Tibial nerve (tissue), 4 donors: ENCODE data around the gene GAPDHS. TPM values are rescaled to one million over a fixed set of nuclear protein-coding genes. Genes with fewer than 3 reads are reported as not detected.

Experiments
- DNase-seq, 2 donors: peaks; one replicate each; pipeline ENCODE4 v3.0.0-alpha.2; 2019; ENCODE audit warnings: low spot score in 2 of 2
- H3K27ac ChIP-seq, 4 donors: fragments of 200-600 bp; sonication (generic) in 3 of 4; one replicate each; pipeline ENCODE4 v1.5.1; 2017 to 2019; ENCODE audit warnings: mild to moderate bottlenecking in 1 of 4
- H3K27me3 ChIP-seq, 2 donors: fragments of 200-600 bp; sonication (generic) in 1 of 2; one replicate each; pipeline versions ENCODE4 v1.5.1 to v1.6.0; 2017 to 2019
- H3K36me3 ChIP-seq, 3 donors: fragments of 200-600 bp; sonication (generic); one replicate each; pipeline ENCODE4 v1.5.1; 2018 to 2019
- H3K4me1 ChIP-seq, 4 donors: fragments of 200-600 bp; sonication (generic) in 3 of 4; one replicate each; pipeline ENCODE4 v1.5.1; 2017 to 2019
- H3K4me3 ChIP-seq, 4 donors: fragments of 200-600 bp; sonication (generic) in 3 of 4; one replicate each; pipeline ENCODE4 v1.5.1; 2017 to 2019; ENCODE audit warnings: mild to moderate bottlenecking in 1 of 4, moderate library complexity in 1 of 4
- H3K9me3 ChIP-seq, 4 donors: fragments of 200-600 bp; sonication (generic) in 3 of 4; one replicate each; pipeline ENCODE4 v1.5.1; 2017 to 2019
- EP300 ChIP-seq, 2 donors: sonication (generic); formaldehyde crosslinking; IDR thresholded peaks; one replicate each; pipeline ENCODE4 v1.6.1; 2017; ENCODE audit warnings: antibody characterized with exemption in 2 of 2, mild to moderate bottlenecking in 1 of 2
- POLR2A ChIP-seq, 2 donors: fragments of 450-650 bp; IDR thresholded peaks; one replicate each; pipeline ENCODE4 v1.6.1; 2017; ENCODE audit warnings: antibody characterized with exemption in 2 of 2, mild to moderate bottlenecking in 2 of 2, moderate library complexity in 2 of 2
- WGBS, 2 donors: methylation state at CpG; one replicate each; pipeline ENCODE4 v1.1.5; 2018; 5-methylcytosine and 5-hydroxymethylcytosine counted together
- total RNA-seq, 4 donors: library from RNA; depleted of rRNA; stranded (reverse); fragments of >200 nt; gene quantifications; one replicate each; pipeline ENCODE4 v1.1.0, GENCODE V29; 2016
- TF ChIP-seq, protein P1 (sequence below), 5 experiments: fragments of 200-600 bp in 3 of 5; fragments of 450-650 bp in 2 of 5; sonication (generic) in 3 of 5; IDR thresholded peaks; one replicate each; pipeline ENCODE4 v1.5.1; 2016 to 2019; ENCODE audit warnings: antibody characterized with exemption in 5 of 5, mild to moderate bottlenecking in 3 of 5, moderate library complexity in 2 of 5

The GAPDHS gene
- total RNA-seq, 4 donors from 2014 or later: not detected

DNA sequence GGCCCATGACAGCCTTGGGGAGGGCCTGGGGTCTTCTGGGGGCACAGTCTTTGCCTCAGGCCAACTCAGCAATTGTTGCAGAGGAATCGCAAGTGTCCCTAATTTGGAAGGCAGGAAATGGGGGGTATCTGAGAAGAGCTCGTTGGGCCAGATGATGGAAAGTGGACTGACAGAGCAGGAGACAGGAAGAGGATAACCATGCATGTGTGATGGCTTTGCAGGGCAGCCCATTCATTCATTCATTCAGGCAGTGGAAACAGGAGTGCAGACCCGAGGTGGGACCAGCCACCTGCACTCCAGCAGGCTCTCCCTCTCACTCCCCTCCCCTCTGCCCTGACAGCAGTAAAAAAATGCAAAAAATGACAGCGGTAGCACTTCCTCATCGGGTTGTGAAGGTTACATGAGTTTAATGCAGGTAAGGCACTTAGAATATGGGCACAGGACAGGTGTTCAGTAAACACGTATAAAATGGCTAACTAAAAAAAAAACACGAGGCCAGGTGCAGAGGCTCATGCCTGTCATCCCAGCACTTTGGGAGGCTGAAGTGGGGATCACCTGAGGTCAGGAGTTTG lies 7.2 kb downstream of the GAPDHS start:
- 70 to 73% methylated on average over 7 of the region's 7 CpGs for WGBS, 2 donors
- Histone ChIP-seq H3K27me3 (peaks cover 0 to under 1% of the 10 kb centered on the region in 2 donors), H3K4me1 (peaks cover 0 to 15% (median 7%) of the 10 kb centered on the region in 4 donors), H3K4me3 (no peak overlapping the region), H3K36me3 (peaks cover 0 to 23% (median 0%) of the 10 kb centered on the region in 3 donors), H3K9me3 (no peaks in the 10 kb centered on the region), H3K27ac (no peak overlapping the region)
- no peak for DNase-seq
- TF ChIP-seq, protein P1, sequence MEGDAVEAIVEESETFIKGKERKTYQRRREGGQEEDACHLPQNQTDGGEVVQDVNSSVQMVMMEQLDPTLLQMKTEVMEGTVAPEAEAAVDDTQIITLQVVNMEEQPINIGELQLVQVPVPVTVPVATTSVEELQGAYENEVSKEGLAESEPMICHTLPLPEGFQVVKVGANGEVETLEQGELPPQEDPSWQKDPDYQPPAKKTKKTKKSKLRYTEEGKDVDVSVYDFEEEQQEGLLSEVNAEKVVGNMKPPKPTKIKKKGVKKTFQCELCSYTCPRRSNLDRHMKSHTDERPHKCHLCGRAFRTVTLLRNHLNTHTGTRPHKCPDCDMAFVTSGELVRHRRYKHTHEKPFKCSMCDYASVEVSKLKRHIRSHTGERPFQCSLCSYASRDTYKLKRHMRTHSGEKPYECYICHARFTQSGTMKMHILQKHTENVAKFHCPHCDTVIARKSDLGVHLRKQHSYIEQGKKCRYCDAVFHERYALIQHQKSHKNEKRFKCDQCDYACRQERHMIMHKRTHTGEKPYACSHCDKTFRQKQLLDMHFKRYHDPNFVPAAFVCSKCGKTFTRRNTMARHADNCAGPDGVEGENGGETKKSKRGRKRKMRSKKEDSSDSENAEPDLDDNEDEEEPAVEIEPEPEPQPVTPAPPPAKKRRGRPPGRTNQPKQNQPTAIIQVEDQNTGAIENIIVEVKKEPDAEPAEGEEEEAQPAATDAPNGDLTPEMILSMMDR (IDR thresholded peaks at IDR 0.05): no peak
- TF ChIP-seq EP300 (IDR thresholded peaks at IDR 0.05) (no peak), POLR2A (IDR thresholded peaks at IDR 0.05) (no peak)

DNA sequence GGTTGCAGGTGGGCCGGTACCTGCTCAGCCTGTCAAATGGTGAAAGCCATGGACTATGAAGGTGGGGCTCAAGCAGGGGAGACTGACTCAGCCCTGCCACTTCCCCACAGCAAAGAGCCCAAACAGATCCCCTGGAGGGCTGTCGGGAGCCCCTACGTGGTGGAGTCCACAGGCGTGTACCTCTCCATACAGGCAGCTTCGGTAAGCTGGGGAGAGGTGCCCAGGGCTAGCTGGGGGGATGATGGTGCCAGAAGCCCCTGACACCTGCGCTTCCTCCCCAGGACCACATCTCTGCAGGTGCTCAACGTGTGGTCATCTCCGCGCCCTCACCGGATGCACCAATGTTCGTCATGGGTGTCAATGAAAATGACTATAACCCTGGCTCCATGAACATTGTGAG lies 9.0 kb downstream of the GAPDHS start:
- peaks cover 0 to 30% (median 15%) of the 10 kb centered on the region in 4 donors for H3K4me1 ChIP-seq
- no peak for DNase-seq
- no peak overlapping the region for H3K4me3 ChIP-seq
- peaks cover 0 to 30% (median 0%) of the 10 kb centered on the region in 3 donors for H3K36me3 ChIP-seq
- no peaks in the 10 kb centered on the region for H3K27me3 ChIP-seq
- no peak overlapping the region for H3K27ac ChIP-seq
- 89 to 92% methylated on average over 10 to 11 of the region's 11 CpGs for WGBS, 2 donors
- TF ChIP-seq EP300 (IDR thresholded peaks at IDR 0.05) (no peak), POLR2A (IDR thresholded peaks at IDR 0.05) (no peak)
- TF ChIP-seq, protein P1 (IDR thresholded peaks at IDR 0.05): no peak
- no peaks in the 10 kb centered on the region for H3K9me3 ChIP-seq

DNA sequence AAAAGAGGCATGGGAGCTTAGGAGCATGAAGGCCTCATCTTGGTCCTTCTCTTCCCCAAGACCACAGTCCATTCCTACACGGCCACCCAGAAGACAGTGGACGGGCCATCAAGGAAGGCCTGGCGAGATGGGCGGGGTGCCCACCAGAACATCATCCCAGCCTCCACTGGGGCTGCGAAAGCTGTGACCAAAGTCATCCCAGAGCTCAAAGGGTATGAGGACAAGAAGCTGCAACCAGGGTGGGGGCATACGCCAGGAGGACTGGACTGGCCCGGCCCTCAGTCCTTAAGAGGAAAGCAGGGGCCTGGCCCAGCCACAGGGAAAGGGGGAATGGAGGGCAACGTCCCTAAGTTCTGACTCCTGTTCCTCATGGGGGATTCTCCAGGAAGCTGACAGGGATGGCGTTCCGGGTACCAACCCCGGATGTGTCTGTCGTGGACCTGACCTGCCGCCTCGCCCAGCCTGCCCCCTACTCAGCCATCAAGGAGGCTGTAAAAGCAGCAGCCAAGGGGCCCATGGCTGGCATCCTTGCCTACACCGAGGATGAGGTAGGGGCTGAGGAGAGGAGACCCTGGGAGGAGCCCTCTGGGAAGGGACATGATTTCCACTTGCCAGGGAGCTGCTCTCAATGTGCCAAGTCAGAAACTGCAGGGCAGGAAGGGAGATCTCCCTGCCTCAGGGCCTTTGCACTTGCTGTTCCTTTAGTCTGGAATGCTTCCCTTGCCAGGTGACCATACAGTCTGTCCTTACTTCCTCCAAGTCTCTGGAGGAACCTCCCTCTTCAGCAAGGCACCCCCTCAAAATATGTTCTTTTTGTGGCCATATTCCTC lies 10.2 kb downstream of the GAPDHS start:
- TF ChIP-seq POLR2A (IDR thresholded peaks at IDR 0.05): no peak
- no peak for TF ChIP-seq EP300 (IDR thresholded peaks at IDR 0.05)
- TF ChIP-seq, protein P1 (IDR thresholded peaks at IDR 0.05): no peak
- no peak for DNase-seq
- H3K27me3 ChIP-seq: no peaks in the 10 kb centered on the region
- no peak overlapping the region for H3K27ac ChIP-seq
- no peak overlapping the region for H3K4me3 ChIP-seq
- peaks cover 0 to 42% (median 0%) of the 10 kb centered on the region in 3 donors for H3K36me3 ChIP-seq
- peaks cover 0 to 31% (median 15%) of the 10 kb centered on the region in 4 donors for H3K4me1 ChIP-seq
- WGBS, 2 donors: 91% methylated on average over 15 of the region's 15 CpGs
- no peaks in the 10 kb centered on the region for H3K9me3 ChIP-seq

DNA sequence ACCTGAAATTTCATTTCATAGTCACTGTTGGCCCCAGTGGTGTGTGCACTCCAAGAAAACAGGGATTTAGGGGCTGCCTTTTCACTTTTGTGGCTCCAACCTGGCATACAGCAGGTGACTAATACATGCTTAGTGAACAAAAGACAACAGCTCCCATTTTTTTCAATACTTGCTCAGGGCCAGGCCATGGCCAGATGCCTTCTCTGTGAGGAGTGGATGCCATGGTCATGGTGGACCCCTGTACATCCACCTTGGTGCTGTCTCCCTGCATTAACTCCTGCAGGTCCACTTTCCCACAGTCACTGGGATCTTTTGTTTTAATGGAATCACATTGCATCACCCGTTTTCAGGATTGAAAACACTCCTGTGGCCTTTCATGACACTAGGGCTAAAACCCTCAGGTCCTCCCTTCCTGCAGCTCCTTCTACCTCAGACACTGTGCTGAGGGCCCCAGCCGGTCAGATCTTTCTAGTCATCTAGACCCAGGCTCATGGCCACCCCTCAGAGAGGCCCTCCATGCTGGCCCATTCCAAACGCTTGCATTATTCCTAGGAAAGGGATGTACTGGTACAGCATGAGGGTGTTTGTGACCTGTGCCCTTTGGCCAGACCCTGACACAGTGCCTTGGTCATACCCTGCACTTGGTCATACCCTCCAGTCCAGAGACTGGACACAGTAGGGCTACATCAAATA lies 11.0 kb downstream of the GAPDHS start:
- Histone ChIP-seq H3K27me3 (no peaks in the 10 kb centered on the region), H3K36me3 (peaks cover 0 to 45% (median 0%) of the 10 kb centered on the region in 3 donors), H3K4me3 (peak overlapping the region; percentile 56 to 98 (median 80)), H3K27ac (peak overlapping the region in 1 of 4 donors; percentile 88), H3K4me1 (peaks cover 0 to 37% (median 15%) of the 10 kb centered on the region in 4 donors), H3K9me3 (no peaks in the 10 kb centered on the region)
- no peak for DNase-seq
- 57 to 72% methylated on average over 3 of the region's 3 CpGs for WGBS, 2 donors
- no peak for TF ChIP-seq EP300 (IDR thresholded peaks at IDR 0.05)
- no peak for TF ChIP-seq POLR2A (IDR thresholded peaks at IDR 0.05)
- TF ChIP-seq, protein P1 (IDR thresholded peaks at IDR 0.05): no peak
